ENCODE data around the gene NR2F1-AS1.
"Not testable (repeated sequence)": the region's sequence is repeated elsewhere in the genome, so short reads cannot be mapped to it uniquely, and the experiment has no call there.

NR2F1-AS1 gene

DNA sequence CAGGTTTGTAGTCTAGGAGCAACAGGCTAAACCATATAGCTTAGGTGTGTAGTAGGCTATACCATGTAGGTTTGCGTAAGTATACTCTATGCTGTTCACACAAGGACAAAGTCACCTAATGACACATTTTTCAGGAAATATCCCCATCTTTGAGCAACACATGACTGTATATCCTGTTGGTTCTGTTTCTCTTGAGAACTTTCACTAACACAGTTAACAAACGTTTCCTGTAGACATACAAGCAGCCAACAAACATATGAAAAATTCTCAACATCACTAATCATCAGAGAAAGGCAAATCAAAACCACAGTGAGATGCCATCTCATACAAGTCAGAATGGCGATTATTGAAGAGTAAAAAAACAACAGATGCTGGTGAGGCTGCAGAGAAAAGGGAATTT lies 68.2 kb downstream of the NR2F1-AS1 start:
- DNase-seq = no peak

DNA sequence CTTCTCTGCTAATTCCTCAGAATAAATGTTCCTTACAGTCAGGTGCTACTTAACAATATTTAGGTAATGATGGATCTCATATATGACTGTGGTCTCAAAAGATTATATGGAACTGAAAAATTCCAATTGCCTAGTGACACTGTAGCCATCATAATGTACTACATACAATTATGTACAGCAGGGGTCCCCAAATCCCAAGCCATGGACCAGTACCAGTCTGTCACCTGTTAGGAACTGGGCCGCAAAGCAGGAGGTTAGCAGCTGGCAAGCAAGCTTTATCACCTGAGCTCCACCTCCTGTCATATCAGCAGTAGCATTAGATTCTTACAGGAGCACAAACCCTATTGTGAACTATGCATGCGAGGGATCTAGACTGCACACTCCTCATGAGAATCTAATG lies 69.6 kb downstream of the NR2F1-AS1 start:
- DNase-seq = no peak

DNA sequence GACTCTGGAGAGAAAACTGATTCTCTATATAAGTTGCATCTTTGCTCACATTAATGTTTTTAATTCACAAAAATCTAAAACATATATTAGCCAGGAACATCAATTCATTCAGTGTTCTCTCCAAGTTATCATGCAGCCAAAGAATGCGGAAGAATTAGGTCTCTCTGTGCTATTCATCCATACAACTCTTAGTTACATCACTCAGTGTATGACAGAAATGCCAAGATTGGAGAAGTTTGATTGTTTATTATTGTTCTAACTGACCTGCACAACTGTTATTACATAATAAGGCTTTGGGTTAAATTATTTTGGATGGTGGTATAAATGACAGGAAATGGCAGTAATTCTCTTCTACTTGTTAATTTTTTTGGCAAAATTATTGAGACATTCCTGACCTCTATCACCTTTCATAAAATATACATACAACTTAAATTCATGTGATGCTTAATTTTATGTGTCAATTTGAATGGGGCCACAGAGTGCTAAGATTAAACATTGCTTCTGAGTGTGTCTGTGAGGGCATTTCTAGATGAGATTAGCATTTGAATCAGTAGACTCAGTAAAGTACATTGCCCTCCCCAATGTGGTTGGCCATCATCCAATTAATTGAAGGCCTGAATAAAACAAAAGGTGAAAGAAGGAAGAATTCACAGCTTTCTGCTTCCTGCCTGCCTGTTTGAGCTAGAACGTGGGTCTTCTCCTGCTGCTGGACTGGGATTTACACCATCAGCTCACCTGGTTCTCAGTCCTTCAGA lies 70.2 kb downstream of the NR2F1-AS1 start:
- DNase-seq = no peak

DNA sequence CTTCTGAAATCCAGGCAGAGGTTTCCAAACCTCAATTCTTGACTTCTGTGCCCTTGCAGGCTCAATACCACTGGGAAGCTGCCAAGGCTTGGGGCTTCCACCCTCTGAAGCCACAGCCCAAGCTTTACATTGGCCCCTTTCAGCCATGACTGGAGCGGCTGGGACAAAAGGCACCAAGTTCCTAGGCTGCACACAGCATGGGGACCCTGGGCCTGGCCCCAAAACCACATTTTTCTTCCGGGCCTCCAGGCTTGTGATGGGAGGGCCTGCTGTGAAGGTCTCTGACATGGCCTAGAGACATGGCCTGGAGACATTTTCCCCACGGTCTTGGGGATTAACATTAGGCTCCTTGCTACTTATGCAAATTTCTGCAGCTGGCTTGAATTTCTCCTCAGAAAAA lies 75.5 kb downstream of the NR2F1-AS1 start:
- DNase-seq = not testable (repeated sequence)

DNA sequence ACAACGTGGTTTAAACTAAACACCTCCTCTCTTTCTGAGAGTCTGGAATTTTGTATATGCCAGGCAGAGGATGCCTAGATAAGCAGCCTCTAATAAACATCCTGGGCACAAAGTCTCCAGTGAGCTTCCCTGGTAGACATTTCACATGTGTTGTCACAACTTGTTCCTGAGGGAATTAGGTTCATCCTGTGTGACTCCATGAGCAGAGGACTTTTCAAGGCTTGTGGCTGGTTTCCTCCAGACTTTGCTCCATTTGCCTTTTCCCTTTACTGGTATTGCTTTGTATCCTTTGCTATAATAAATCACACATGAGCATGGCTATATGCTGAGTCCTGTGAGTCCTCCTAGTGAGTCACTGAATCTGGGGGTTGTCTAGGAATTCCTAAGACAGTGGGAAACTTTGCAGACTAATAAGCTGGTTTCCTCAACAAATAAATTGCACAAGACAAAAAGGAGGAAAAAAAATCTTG lies 77.4 kb downstream of the NR2F1-AS1 start:
- DNase-seq = no peak

DNA sequence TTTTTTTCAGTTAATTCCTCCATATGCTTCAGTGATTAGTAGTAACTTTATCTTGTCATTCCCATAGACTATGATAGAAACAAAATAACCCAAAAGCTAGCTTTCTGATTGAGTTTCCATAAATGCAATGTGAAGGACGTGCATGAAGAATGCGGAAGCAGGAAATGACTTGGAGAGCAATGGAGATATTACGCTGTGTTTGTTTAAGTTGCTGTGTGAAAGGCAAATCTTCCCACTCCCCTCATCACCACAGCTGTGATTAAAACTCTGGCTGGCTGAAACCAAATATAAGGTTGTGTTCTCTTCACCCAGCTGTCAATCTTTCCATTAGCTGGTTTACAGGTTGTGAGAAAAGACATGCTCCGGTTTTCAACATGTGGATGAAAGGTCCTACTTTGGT lies 83.9 kb downstream of the NR2F1-AS1 start:
- no peak for DNase-seq

DNA sequence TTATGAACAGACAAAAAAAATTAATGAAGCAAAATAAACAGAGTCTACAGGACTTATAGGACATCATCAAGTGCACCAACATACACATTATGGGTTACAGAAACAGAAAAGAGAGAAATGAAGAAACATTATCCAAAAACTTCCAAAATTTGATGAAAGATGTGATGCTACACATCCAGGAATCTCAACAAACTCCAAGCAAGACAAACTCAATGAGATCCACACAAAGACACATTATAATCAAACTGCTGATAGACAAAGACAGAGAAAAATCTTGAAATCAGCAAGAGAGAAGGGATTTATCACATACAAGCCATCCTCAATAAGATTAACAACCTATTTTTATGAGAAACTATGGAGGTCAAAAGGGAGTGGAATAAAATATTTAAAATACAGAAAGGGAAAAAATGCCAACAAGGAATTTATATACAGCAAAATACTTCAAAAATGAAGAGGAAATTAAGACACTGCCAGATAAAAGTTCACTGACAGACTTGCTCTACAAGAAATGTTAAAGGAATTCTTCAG lies 101.0 kb downstream of the NR2F1-AS1 start:
- DNase-seq = no peak

DNA sequence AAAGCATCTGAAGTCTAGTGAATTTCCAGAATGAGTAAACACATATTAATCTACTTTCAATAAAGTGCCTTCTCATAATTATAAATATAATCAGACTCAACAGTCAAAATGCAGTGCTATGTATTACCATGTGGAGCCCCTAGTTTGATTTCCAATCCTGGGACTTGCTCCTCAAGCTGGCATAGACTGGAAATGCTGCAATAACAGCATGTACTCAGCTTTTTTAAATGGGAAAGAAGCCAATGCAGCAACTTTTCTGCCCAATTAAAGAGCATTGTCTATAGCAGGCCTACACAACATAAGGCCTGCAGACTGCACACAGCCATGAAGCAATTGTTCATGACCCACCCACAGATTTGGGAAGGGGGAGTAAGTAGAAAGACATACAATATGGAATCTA lies 103.2 kb downstream of the NR2F1-AS1 start:
- no peak for DNase-seq

DNA sequence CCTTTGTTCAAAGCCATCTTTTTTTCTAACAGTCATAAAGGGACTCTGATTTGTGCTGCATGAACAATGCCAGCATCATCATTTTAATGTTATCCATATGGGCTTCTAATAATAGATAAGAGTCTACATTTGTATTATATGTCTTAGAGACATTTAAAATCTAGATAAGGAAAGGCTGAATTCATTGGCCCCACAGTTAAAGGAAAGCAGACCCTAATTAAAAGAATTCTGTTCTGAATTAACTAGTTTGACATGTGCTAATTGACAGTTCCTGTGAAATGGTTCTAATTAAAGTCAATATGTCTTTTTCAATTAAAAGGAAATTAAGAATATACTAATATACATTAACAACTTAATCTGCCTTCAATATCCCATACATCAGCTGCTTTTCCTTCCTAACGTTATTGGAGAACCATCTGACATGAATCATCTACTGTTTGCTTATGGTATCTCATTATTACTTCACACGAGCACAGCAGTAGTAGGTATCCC lies 104.7 kb downstream of the NR2F1-AS1 start:
- DNase-seq = no peak

DNA sequence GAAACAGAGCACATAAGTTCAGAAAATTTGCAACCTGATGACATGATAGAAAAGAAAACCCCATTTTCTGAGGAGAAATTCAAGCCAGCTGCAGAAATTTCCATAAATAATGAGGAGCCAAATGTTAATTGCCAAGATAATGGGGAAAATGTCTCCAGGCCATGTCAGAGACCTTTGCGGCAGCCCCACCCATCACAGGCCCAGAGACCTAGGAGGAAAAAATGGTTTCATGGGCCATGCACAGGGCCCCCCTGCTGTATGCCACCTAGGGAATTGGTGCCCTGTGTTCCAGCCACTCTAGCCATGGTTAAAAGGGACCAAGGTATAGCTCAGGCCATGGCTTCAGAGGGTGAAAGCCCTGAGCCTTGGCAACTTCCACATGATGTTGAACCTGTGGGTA lies 118.1 kb downstream of the NR2F1-AS1 start:
- DNase-seq = no peak

DNA sequence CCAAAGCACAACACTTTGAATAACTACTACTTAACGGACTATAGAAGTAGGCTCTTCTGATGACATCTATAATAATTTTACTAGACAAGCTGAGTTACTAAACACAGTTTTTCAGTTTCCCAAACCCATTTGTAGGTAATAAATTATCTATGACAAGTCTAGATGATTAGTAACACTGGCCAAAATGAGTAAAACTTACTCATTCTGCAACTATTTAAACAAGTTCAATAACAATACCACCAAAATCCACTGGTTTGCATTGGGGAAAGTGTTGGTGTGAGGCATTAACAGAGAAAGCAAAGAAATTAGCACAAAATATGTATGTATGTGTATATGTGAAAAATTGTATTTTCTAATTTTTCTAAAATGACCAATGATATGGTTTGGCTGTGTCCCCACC lies 119.3 kb downstream of the NR2F1-AS1 start:
- no peak for DNase-seq

DNA sequence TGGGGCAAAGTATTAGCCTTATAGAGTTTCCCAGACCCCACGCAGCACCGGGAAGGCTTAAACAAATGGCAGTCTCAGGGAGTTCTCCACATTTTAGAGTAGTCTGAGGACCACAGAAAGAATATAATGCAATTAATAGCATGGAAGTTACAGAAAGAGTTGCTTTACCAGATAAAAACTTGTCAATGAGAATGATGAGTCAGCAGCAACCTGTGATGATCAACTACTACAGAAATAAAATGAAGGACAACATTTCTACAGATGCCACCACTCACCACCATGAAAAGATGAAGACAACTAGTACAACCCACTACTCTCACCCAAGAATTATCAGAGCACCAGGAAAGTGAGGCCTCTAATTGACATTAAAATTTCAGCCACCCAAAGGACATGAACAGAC lies 120.7 kb downstream of the NR2F1-AS1 start:
- DNase-seq = no peak

DNA sequence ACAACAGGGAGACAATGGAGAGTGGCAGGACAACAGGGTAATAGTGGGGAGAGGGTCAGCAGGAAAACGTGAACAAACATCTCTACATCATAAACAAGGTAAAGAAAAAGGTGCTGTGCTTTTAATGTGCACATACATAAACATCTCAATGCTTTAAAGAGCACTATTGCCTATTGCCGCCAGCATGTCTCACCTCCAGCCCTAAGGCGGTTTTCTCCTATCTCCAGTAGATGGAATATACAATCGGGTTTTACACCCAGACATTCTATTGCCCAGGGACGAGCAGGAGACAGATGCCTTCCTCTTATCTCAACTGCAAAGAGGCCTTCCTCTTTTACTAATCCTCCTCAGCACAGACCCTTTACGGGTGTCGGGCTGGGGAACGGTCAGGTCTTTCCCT lies 124.2 kb downstream of the NR2F1-AS1 start:
- not testable (repeated sequence) for DNase-seq

DNA sequence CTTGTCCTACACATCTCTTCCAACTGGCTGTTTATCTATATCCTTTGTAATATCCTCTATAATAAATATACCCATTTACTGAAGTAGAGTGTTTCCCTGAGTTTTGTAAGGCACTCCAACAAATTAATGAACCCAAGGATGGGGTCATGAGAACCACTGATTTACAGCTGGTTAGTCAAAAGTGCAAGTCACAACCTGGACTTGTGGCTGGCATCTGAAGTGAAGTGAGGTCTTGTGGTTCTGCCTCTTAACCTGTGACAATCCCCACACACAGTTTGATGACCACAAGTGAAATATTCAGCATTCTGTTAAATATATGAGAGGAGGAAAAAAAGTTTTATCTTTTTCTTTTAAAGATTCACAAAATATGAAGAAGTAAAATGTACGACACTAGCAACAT lies 126.1 kb downstream of the NR2F1-AS1 start:
- no peak for DNase-seq

DNA sequence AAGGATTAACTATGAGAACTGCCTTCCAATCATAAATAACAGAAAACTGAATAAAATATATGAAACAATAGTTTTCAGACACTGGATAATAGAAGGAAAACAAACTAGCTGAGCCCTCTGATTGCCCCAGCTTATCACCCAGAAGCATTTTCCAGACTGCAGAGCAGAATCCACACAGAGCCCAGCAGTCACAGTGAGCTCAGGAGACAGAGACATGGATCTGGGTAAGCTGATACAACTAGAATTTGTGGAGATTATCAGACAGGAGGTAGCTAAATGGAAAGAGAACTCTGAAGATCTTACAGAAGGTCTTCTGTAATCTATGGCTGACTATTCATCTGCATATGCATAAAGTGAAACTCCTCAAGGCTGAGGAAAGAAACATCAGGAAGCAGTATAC lies 128.8 kb downstream of the NR2F1-AS1 start:
- DNase-seq = no peak

DNA sequence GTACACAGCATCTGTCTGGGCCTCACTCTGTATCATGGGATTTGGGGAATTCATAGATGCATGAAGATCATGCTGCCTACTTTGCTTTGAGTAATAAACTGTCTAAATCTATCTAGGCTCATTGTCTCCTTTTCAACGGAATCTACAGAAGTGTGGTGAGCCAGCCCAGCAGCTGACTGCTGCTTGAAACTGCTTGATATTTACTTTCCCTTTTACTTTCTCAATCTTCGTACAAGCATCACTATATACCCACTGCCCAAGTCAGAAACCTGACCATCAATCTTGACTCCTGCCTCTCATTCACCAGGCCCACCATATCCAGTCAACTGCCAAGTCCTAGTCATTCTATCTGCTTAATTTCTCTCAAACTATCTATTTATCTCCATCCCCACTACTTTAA lies 142.9 kb downstream of the NR2F1-AS1 start:
- DNase-seq = no peak

DNA sequence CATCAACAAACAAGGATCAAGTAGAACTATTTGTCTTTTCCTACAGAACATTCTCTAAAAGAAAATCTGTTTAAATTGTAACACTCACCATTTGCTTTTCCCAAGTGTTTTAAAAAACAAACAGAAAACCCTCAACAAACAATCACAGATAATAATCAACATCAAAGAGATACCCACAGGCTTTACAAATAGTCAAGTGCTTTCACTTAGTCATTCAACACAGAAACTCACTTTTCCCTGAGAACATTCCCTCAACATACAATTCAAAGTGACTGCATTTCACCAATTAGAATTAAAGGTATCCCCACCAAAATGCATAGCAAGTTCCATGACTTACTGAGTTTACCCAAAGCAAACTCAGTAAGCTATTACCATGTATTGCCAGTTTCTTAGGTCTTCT lies 144.9 kb downstream of the NR2F1-AS1 start:
- no peak for DNase-seq

DNA sequence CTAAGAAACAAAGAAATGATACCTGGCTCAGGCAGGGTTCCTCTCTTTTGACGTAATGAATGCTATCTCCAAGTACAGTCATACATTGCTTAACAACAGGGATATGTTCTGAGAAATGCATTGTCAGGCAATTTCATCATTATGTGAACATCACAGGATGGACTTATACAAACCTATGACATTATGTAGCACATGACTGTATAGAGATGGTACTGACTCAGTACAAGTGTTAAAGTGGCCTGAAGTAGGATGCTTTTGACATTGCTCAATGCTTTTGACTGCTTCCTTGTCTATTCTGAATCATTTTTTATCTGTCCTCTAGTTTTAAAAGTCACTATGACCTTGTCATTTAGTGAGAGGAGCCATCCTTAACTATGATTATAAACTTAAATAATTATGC lies 147.6 kb downstream of the NR2F1-AS1 start:
- no peak for DNase-seq

DNA sequence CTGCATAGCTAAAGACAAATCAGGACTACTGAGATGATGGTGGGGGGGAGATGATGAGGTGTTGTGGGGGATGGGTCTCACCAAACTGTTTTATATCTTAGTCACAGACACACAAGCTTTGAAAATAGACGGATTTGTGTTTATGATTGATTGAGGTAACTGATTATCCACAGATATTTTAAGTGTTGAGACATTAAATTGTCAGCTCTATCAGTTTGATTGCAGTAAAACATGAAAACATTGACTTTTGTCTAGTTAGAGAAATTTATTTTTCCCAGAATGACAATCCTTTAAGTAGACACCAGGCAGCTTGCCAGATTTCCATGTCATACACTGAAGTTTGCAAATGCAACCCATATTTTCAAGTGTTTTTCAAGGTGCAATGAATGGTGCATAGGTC lies 149.8 kb downstream of the NR2F1-AS1 start:
- DNase-seq = no peak

DNA sequence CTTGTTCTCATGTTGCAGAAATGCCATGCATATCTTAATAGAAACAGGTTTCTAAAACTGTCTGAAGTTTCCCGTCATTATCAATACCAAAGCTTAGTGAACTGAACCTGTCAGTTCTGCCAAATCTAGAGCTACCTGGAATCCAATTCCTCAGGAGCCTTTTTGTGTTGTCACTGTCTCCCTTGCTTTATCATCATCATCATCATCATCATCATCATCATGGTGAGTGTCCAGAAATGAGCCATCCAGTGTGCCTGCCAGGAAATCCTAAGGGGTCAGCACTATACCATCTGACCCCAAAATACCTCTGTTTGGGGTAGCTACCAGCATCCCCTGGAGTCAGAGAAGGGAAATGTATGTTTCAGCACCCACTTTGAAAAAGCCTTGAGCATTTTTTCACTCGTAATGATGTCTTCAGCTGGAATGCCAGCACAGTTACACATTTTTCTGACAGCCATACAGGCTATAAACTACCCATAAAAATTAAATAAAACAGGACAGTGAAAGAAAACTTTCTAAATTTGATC lies 150.3 kb downstream of the NR2F1-AS1 start:
- DNase-seq = no peak

DNA sequence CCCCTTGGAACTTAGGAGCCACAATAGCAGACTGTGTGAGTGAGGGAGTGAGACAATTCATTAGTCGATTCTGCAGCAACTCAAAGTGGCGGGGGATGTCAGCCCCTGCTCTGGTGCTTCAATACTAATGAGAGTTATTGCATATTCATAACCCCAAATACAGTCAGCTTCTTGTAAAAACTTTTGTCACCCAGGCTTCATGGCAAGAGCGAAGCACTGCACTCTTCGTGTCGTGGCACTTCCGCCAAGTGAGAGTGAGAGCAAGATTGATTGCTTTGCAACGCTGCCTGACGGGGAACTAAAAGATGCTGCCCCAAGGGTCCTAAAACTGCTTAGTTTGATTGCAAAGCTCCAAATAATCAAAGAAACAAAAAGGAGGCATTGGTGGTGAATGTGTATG lies 150.9 kb downstream of the NR2F1-AS1 start:
- DNase-seq = no peak

DNA sequence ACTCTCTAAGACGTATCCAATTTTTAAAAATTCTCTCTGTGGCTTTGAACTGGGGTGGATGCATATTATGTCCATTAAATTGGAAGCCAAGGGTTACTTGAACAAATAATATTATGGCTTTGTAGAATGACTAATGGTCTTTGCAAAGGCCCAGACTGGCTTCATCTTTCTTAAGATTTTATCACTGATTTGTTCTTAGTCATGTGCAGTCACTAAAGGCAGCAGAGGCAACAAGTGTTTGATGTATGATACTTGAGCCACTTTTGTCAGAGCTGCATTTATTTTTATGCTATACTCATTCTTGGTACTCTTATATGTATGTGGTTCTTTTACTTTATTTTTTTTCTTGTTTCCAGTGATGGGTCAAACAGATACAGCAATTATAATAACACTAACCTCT lies 152.2 kb downstream of the NR2F1-AS1 start:
- DNase-seq = no peak

DNA sequence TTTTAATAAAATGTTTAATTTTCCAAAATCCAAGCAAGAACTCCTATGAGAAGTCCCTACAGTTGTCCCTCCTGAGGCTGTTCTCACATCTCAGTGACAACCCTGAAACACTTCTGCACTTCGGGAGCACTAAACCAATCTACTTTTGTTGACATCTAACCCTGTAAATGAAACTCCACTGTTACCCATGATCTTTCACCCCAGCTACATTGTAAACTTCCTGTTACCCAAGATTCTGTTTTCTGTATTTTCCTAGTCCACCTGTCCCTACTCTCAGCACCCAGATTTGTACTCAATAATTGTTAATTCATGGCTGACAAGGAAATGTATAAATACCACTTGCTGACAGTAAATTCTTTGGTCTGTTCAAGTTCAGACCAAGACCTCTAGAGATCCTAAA lies 153.7 kb downstream of the NR2F1-AS1 start:
- no peak for DNase-seq

DNA sequence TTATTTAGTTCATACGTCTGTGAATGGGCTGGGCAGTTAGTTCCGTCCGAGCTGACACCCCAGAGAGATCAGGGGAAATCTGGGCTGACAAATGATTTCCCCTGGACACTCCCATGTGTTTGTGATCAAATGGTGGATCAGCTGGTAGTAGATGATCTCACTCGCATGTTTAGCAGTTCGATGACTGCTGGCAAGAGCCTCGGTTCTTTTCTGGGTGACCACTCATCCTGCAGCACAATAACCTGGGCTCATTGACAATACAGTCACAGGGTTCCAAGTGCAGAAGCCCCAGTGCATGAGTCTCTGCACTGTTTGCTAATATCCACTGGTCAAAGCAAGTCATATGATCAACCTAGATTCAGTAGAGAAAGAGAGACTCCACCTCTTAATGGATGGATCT lies 155.9 kb downstream of the NR2F1-AS1 start:
- no peak for DNase-seq

DNA sequence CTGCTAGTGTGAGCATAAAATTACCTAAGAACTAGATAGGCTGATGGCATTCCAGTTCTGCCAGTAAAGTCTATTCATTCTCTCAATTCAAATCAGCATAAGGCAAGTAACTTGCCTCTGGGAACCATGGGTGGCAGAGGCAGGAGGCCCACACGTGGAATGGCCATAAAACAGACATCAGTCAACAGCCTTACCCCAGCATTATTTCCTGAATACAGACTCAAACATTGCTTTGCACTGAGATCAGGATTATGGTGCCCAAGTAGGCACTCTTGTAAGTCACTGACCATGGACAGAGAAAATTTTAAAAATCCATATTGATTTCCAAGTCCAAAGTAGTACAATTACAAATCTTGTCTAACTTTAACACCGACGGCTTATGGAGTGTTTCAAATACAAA lies 157.7 kb downstream of the NR2F1-AS1 start:
- DNase-seq = no peak
